K562 (cell line): Measurements from ENCODE around the gene CLDN5. TPM values are rescaled to one million over a fixed set of nuclear protein-coding genes. Genes with fewer than 3 reads are reported as not detected.

ENCODE experiments used
- ARNT ChIP-seq, 2 experiments: fragments of 450-650 bp; IDR thresholded peaks; 2 replicates each; pipeline ENCODE4 v1.6.1; 2016; ENCODE audit warnings: mild to moderate bottlenecking in 1 of 2
- FOXJ2 ChIP-seq: fragments of 200-800 bp; sonication (Bioruptor generic); IDR thresholded peaks from 2 replicates; pipeline ENCODE4 v1.6.1; 2016; ENCODE audit warnings: missing genetic modification characterization, missing compliant biosample characterization
- HDAC8 ChIP-seq: fragments of 450-650 bp; IDR thresholded peaks from 2 replicates; pipeline ENCODE4 v1.6.1; 2016; ENCODE audit warnings: mild to moderate bottlenecking, missing genetic modification characterization, moderate library complexity, missing compliant biosample characterization
- POLR3A ChIP-seq: IDR thresholded peaks from 2 replicates; pipeline ENCODE4 v1.6.1; 2011; ENCODE audit warnings: borderline replicate concordance, mild to moderate bottlenecking, moderate library complexity; ENCODE audit not compliant: insufficient read length, insufficient read depth; ENCODE audit errors: extremely low read depth
- SRF ChIP-seq, 2 experiments: fragments of 250-450, 450-650 bp in 1 of 2; sonication (Bioruptor Pico) in 1 of 2; sonication (generic) in 1 of 2; formaldehyde crosslinking; IDR thresholded peaks; 2 replicates each; pipeline versions ENCODE4 v1.5.0 to v1.5.1; 2020 to 2022; ENCODE audit warnings: mild to moderate bottlenecking in 1 of 2, missing genetic modification reagents in 1 of 2
- TOE1 ChIP-seq, 2 experiments: fragments of 450-650 bp in 1 of 2; sonication (generic) in 1 of 2; formaldehyde crosslinking in 1 of 2; IDR thresholded peaks; 2 replicates each; pipeline versions ENCODE4 v1.7.1 to v1.8.0; 2016 to 2022; ENCODE audit warnings: borderline replicate concordance in 2 of 2, mild to moderate bottlenecking in 2 of 2, antibody characterized with exemption in 1 of 2, inconsistent platforms in 1 of 2, low read depth in 1 of 2, missing genetic modification reagents in 1 of 2, moderate library complexity in 1 of 2
- polyA plus RNA-seq, 8 experiments: library from polyadenylated mRNA; depleted of rRNA in 4 of 8; stranded (reverse) in 5 of 8; unstranded in 3 of 8; fragments of >200 nt; fragmentation: Nextera tagmentation in 2 of 8; fragmentation: Illumina TruSeq in 1 of 8; extraction: Ambion mirVana in 2 of 8; extraction: Trizol in 1 of 8; gene quantifications; 2 replicates each; pipeline versions ENCODE4 v1.2.1 to v1.2.3, GENCODE V29; 2011 to 2014; ENCODE audit warnings: inconsistent platforms in 1 of 8, missing spikeins in 1 of 8
- total RNA-seq, 7 experiments: library from RNA; depleted of rRNA in 6 of 7; stranded (reverse); fragments of >200 nt in 6 of 7; fragmentation: Illumina TruSeq in 2 of 7; extraction: Trizol in 2 of 7; gene quantifications; 2 replicates each; pipeline versions ENCODE4 v1.2.1 to v1.2.3, GENCODE V29; 2011 to 2021; ENCODE audit warnings: low replicate concordance in 1 of 7
- TF ChIP-seq, protein P1 (sequence below), 2 experiments: fragments of 450-650 bp; IDR thresholded peaks; 2 replicates each; pipeline ENCODE4 v1.6.1; 2016; ENCODE audit warnings: mild to moderate bottlenecking in 2 of 2, borderline replicate concordance in 1 of 2, low read depth in 1 of 2, moderate library complexity in 1 of 2
- TF ChIP-seq, protein P2 (sequence below): fragments of 250-450 bp; sonication (Bioruptor Pico); IDR thresholded peaks from 2 replicates; pipeline ENCODE4 v1.8.0; 2021; ENCODE audit warnings: mild to moderate bottlenecking, moderate library complexity
- TF ChIP-seq, protein P3 (sequence below): sonication (generic); formaldehyde crosslinking; IDR thresholded peaks from 2 replicates; pipeline ENCODE4 v1.8.1; 2022; ENCODE audit warnings: missing genetic modification reagents
- TF ChIP-seq, protein P4 (sequence below): IDR thresholded peaks from 3 replicates; pipeline ENCODE4 v1.6.1; 2011; ENCODE audit warnings: borderline replicate concordance, mild to moderate bottlenecking; ENCODE audit not compliant: insufficient read length, insufficient read depth
- TF ChIP-seq, protein P5 (sequence below): sonication (generic); formaldehyde crosslinking; IDR thresholded peaks from 2 replicates; pipeline ENCODE4 v1.5.0; 2020; ENCODE audit warnings: missing genetic modification reagents

CLDN5 gene
- total and polyA plus RNA-seq, 9 of the 15 experiments (the other 6 are each of a cell fraction or from before 2014, with no cell fraction given): 0.20 TPM; not detected in 8

DNA sequence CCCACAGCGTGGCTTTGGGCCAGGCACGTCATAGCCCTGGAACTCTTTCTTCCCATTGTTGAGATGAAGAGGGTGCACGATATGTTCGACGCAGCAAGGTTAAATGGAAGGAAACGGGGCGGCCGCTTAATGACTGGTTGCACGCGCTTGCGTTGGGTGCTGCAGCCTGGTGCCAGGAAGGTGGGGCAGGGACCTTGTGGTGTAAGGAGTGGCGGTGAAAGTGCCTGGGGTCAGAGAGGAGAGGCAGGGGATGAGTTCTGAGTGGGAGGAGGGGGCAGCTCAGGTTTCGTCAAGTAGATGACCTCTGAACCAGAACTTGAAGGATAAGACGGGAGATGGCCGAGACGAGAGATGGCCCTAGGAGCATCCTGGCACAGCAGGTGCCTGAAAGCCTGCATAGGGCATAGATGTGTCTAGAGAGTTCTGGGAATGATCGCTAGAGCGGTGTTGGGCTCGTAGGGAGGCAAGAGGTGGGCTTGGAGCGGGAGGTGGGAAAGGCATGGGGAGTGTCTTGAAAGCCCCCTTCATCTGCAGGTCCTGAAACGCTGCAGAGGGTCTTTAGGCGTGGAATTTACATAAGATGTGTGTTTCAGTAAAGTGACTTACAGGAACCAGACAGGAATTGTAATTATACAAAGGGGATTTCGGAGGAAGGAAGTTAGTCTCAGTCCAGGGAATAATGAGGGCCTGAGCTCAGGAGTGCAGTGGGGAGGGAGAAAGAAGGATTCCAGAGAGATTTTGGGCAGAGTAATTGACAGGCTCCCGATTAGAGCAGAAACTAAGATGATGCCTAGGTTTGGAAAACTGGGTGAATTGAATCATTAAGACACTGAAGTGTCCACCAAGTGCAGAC, 43.2 kb upstream of the CLDN5 start (continued):
- TF ChIP-seq, protein P1, sequence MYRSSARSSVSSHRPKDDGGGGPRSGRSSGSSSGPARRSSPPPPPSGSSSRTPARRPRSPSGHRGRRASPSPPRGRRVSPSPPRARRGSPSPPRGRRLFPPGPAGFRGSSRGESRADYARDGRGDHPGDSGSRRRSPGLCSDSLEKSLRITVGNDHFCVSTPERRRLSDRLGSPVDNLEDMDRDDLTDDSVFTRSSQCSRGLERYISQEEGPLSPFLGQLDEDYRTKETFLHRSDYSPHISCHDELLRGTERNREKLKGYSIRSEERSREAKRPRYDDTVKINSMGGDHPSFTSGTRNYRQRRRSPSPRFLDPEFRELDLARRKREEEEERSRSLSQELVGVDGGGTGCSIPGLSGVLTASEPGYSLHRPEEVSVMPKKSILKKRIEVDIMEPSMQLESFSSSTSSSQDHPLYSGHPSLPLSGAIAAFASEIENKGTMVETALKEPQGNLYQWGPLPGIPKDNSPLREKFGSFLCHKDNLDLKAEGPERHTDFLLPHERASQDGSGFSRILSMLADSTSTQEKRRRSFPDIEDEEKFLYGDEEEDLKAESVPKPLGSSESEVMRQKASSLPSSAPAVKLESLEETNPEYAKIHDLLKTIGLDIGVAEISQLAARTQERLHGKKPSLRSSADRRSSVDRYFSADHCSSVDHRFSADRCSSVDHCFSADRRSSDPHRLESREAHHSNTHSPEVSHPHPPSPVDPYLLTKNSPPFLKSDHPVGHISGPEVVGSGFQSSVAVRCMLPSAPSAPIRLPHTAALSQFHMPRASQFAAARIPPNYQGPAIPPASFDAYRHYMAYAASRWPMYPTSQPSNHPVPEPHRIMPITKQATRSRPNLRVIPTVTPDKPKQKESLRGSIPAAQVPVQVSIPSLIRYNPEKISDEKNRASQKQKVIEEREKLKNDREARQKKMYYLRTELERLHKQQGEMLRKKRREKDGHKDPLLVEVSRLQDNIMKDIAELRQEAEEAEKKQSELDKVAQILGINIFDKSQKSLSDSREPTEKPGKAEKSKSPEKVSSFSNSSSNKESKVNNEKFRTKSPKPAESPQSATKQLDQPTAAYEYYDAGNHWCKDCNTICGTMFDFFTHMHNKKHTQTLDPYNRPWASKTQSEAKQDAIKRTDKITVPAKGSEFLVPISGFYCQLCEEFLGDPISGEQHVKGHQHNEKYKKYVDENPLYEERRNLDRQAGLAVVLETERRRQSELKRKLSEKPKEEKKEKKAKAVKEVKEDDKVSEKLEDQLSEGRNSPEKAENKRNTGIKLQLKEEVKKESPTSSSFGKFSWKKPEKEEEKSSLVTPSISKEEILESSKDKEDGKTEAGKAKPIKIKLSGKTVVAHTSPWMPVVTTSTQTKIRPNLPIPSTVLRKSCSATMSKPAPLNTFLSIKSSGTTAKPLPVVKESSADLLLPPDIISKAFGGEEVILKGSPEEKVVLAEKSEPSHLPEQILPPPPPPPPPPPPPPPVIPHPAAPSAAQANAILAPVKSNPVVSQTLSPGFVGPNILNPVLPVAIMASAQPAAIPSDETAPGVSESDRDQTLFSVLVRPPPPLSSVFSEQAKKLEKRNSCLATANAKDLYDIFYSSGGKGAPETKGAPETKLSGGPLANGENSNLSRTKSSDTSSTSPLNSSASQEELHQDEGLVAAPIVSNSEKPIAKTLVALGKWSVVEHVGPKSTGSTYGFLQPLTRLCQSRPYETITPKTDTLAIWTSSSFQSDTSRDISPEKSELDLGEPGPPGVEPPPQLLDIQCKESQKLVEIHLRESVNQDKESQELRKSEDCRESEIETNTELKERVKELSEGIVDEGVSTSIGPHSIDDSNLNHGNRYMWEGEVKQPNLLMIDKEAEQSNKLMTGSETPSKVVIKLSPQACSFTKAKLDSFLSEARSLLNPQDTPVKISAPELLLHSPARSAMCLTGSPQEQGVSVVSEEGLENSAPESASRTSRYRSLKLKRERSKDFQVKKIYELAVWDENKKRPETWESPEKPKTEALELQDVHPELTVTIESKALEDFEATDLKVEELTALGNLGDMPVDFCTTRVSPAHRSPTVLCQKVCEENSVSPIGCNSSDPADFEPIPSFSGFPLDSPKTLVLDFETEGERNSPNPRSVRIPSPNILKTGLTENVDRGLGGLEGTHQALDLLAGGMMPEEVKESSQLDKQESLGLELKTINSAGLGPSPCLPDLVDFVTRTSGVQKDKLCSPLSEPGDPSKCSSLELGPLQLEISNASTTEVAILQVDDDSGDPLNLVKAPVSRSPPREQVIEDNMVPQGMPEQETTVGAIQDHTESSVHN (IDR thresholded peaks at IDR 0.05; ENCODE audit: borderline replicate concordance in 1 of 2, low read depth in 1 of 2): no peak
- no peak for TF ChIP-seq POLR3A
- TF ChIP-seq HDAC8 (tag): no peak
- TF ChIP-seq TOE1 (IDR thresholded peaks at IDR 0.05; ENCODE audit: borderline replicate concordance): no peak
- no peak for TF ChIP-seq TOE1 (CRISPR knock-in tag; IDR thresholded peaks at IDR 0.05; ENCODE audit: borderline replicate concordance, low read depth)
- TF ChIP-seq, protein P2, sequence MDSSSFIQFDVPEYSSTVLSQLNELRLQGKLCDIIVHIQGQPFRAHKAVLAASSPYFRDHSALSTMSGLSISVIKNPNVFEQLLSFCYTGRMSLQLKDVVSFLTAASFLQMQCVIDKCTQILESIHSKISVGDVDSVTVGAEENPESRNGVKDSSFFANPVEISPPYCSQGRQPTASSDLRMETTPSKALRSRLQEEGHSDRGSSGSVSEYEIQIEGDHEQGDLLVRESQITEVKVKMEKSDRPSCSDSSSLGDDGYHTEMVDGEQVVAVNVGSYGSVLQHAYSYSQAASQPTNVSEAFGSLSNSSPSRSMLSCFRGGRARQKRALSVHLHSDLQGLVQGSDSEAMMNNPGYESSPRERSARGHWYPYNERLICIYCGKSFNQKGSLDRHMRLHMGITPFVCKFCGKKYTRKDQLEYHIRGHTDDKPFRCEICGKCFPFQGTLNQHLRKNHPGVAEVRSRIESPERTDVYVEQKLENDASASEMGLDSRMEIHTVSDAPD (CRISPR knock-in tag): no peak
- TF ChIP-seq, protein P3, sequence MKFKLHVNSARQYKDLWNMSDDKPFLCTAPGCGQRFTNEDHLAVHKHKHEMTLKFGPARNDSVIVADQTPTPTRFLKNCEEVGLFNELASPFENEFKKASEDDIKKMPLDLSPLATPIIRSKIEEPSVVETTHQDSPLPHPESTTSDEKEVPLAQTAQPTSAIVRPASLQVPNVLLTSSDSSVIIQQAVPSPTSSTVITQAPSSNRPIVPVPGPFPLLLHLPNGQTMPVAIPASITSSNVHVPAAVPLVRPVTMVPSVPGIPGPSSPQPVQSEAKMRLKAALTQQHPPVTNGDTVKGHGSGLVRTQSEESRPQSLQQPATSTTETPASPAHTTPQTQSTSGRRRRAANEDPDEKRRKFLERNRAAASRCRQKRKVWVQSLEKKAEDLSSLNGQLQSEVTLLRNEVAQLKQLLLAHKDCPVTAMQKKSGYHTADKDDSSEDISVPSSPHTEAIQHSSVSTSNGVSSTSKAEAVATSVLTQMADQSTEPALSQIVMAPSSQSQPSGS: no peak
- no peak for TF ChIP-seq ARNT (IDR thresholded peaks at IDR 0.05)
- TF ChIP-seq, protein P4, sequence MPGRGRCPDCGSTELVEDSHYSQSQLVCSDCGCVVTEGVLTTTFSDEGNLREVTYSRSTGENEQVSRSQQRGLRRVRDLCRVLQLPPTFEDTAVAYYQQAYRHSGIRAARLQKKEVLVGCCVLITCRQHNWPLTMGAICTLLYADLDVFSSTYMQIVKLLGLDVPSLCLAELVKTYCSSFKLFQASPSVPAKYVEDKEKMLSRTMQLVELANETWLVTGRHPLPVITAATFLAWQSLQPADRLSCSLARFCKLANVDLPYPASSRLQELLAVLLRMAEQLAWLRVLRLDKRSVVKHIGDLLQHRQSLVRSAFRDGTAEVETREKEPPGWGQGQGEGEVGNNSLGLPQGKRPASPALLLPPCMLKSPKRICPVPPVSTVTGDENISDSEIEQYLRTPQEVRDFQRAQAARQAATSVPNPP: no peak
- TF ChIP-seq SRF (CRISPR knock-in tag; IDR thresholded peaks at IDR 0.05): no peak
- TF ChIP-seq, protein P5, sequence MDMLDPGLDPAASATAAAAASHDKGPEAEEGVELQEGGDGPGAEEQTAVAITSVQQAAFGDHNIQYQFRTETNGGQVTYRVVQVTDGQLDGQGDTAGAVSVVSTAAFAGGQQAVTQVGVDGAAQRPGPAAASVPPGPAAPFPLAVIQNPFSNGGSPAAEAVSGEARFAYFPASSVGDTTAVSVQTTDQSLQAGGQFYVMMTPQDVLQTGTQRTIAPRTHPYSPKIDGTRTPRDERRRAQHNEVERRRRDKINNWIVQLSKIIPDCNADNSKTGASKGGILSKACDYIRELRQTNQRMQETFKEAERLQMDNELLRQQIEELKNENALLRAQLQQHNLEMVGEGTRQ: no peak
- no peak for TF ChIP-seq FOXJ2 (tag)
